ENCODE data around the gene DPCD. TPM values are rescaled to one million over a fixed set of nuclear protein-coding genes. Genes with fewer than 3 reads are reported as not detected.

The DPCD gene
- total RNA-seq, 4 donors from 2014 or later: 13.8 to 24.2 (median 18.1) TPM

DNA sequence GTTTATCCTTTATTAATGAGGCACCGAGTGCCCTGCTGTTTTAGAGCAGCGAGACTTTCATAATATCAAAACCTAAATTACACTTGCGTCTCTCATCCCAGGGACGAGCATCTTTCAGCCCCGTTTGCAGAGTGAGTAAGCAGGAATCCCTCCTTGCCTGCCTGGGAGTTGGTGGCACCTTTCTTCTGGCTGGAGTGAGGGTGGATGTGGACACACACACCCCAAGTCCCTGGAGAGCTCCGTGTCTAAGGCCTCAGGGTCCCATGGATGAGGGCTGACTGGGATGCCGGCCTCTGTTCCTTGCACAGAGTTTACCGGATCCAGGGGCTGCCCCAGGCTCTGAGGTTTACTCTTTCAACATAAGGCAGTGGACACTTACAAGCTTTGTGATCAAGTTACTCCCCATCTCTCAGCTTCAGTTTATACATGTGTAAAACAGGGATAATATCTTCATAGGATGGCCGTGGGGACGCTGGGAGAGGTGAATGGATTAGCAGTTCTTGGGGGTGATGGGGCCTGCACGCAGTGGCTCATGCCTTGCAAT, 24.6 kb upstream of the DPCD start:
- no peaks in the 10 kb centered on the region for H3K36me3 ChIP-seq
- peaks cover 7 to 11% (median 10%) of the 10 kb centered on the region in 4 donors for H3K4me1 ChIP-seq
- peaks cover 6 to 89% (median 19%) of the 10 kb centered on the region in 4 donors for H3K27me3 ChIP-seq
- H3K9me3 ChIP-seq: no peaks in the 10 kb centered on the region
- no peak overlapping the region for H3K27ac ChIP-seq (replicated peaks in 1 of 4)
- H3K4me3 ChIP-seq: no peak overlapping the region
- 76% methylated on average over 9 of the region's 11 CpGs for WGBS
- TF ChIP-seq, protein P1, sequence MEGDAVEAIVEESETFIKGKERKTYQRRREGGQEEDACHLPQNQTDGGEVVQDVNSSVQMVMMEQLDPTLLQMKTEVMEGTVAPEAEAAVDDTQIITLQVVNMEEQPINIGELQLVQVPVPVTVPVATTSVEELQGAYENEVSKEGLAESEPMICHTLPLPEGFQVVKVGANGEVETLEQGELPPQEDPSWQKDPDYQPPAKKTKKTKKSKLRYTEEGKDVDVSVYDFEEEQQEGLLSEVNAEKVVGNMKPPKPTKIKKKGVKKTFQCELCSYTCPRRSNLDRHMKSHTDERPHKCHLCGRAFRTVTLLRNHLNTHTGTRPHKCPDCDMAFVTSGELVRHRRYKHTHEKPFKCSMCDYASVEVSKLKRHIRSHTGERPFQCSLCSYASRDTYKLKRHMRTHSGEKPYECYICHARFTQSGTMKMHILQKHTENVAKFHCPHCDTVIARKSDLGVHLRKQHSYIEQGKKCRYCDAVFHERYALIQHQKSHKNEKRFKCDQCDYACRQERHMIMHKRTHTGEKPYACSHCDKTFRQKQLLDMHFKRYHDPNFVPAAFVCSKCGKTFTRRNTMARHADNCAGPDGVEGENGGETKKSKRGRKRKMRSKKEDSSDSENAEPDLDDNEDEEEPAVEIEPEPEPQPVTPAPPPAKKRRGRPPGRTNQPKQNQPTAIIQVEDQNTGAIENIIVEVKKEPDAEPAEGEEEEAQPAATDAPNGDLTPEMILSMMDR (IDR thresholded peaks at IDR 0.05): no peak
- TF ChIP-seq EP300 (IDR thresholded peaks at IDR 0.05) (no peak), POLR2AphosphoS5 (IDR thresholded peaks at IDR 0.05) (no peak), POLR2A (IDR thresholded peaks at IDR 0.05; ENCODE audit: low read depth) (no peak)
- no peak for DNase-seq (ENCODE audit: extremely low spot score)
- intact Hi-C loops (cut with DNase I): no loop called here

DNA sequence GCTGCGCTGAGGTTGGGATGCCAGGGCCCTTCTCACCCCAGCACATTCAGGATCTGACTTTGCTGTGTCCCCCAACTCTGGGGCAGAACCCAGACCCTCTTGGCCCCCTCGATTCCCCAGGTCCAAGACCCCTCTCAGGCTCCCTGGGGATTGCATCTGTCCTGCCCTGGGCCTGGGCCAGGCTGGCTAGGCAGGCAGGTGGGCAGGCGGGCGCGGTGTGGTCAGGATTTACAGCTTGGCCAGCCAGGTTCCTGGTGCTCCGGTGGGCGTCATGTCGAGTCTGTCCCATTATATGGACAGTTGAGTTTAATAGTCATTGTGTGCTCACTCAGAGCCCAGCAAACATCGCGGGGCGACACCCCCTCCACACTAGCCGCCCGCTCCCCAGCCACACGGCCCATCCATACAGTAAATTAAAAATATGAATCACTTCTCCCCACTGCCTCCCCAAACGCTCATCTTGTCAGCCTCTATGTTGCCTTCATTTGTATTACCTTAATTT, 23.6 kb upstream of the DPCD start:
- no peak overlapping the region for H3K4me3 ChIP-seq
- no peaks in the 10 kb centered on the region for H3K36me3 ChIP-seq
- TF ChIP-seq EP300 (IDR thresholded peaks at IDR 0.05) (no peak), POLR2A (IDR thresholded peaks at IDR 0.05; ENCODE audit: low read depth) (no peak), POLR2AphosphoS5 (IDR thresholded peaks at IDR 0.05) (no peak)
- TF ChIP-seq, protein P1 (IDR thresholded peaks at IDR 0.05): no peak
- 79% methylated on average over 12 of the region's 15 CpGs for WGBS
- peaks cover 10 to 15% (median 14%) of the 10 kb centered on the region in 4 donors for H3K4me1 ChIP-seq
- no peaks in the 10 kb centered on the region for H3K9me3 ChIP-seq
- no peak for DNase-seq (ENCODE audit: extremely low spot score)
- peaks cover 6 to 99% (median 29%) of the 10 kb centered on the region in 4 donors for H3K27me3 ChIP-seq
- H3K27ac ChIP-seq (replicated peaks in 1 of 4): no peak overlapping the region
- intact Hi-C loops (cut with DNase I): no loop called here

DNA sequence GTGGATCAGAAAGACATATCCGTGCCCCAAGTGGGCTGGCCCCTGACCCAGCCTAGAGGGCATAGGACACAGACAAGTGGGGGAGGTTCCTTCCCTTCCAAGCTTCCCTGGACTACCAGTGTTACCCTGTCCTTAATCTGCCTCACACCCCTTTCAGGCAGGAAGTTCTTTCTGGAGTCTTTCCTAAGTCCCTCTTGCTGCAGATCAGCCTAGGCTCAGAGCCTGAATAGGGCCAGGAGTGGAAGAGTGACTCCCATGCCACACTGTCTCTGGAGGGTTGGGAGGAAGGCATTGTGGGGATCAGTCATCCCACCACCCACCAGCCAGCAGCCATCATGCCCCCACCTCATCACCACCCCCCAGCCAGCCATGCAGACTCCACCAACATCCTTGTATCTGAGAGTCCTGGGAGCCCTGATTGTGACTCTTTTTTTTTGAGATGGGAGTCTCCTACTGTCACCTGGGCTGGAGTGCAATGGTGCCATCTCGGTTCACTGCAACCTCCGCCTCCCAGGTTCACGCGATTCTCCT, 22.7 kb upstream of the DPCD start:
- H3K4me3 ChIP-seq: no peak overlapping the region
- H3K27ac ChIP-seq (replicated peaks in 1 of 4): no peak overlapping the region
- no peaks in the 10 kb centered on the region for H3K9me3 ChIP-seq
- DNase-seq (ENCODE audit: extremely low spot score): no peak
- TF ChIP-seq EP300 (IDR thresholded peaks at IDR 0.05) (no peak), POLR2A (IDR thresholded peaks at IDR 0.05; ENCODE audit: low read depth) (no peak), POLR2AphosphoS5 (IDR thresholded peaks at IDR 0.05) (no peak)
- TF ChIP-seq, protein P1 (IDR thresholded peaks at IDR 0.05): no peak
- 88% methylated on average over 5 of the region's 5 CpGs for WGBS
- H3K36me3 ChIP-seq: no peaks in the 10 kb centered on the region
- intact Hi-C loops (cut with DNase I): loop anchor here (5.0 kb wide), 1 partner anchor 403 kb away; no protein-coding TSS in a partner anchor
- peaks cover 17 to 24% (median 23%) of the 10 kb centered on the region in 4 donors for H3K4me1 ChIP-seq
- H3K27me3 ChIP-seq: peaks cover 6 to 98% (median 35%) of the 10 kb centered on the region in 4 donors

DNA sequence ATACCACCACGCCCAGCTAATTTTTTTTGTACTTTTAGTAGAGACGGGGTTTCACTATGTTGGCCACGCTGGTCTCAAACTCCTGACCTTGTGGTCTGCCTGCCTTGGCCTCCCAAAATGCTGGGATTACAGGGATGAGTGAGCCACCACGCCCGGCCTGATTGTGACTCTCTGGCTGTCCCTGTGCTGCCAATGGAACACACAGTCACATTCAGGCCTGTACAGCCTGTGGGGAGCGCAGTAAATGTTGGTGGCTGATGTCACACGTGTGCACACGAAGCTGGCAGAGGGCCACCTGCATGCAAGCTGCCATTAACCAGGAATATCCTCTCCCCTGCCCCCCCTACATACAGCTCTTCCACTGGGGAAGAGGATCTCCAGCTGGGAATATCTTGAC, 22.2 kb upstream of the DPCD start:
- intact Hi-C loops (cut with DNase I): loop anchor here (5.0 kb wide), 1 partner anchor 404 kb away; no protein-coding TSS in a partner anchor

More for the DNA sequence above, 22.2 kb upstream of the DPCD start:
- DNase-seq (ENCODE audit: extremely low spot score): no peak
- Histone ChIP-seq H3K36me3 (no peaks in the 10 kb centered on the region), H3K27ac (replicated peaks in 1 of 4) (no peak overlapping the region), H3K4me1 (peaks cover 22 to 29% (median 28%) of the 10 kb centered on the region in 4 donors), H3K9me3 (no peaks in the 10 kb centered on the region), H3K4me3 (no peak overlapping the region), H3K27me3 (peaks cover 6 to 98% (median 35%) of the 10 kb centered on the region in 4 donors)
- TF ChIP-seq, protein P1 (IDR thresholded peaks at IDR 0.05): no peak
- TF ChIP-seq POLR2A (IDR thresholded peaks at IDR 0.05; ENCODE audit: low read depth) (no peak), EP300 (IDR thresholded peaks at IDR 0.05) (no peak), POLR2AphosphoS5 (IDR thresholded peaks at IDR 0.05) (no peak)
- WGBS: 80% methylated on average over 5 of the region's 8 CpGs
